GM10266 (cell line): Measurements from ENCODE around the gene AUNIP.
A peak's percentile ranks its signal among the peaks of the same experiment; 100 is the strongest.

Experiments
- DNase-seq: peaks from one replicate; pipeline ENCODE4 v3.0.0; 2012; ENCODE audit errors: extremely low spot score
- CTCF ChIP-seq: IDR thresholded peaks from 2 replicates; pipeline ENCODE4 v1.5.1; 2012; ENCODE audit warnings: mild to moderate bottlenecking, low read depth; ENCODE audit not compliant: control insufficient read depth, insufficient read depth; ENCODE audit errors: missing control alignments

AUNIP gene

GRCh38 chr1:25808481-25809244 lies 50.6 kb downstream of the AUNIP start:
- no peak for TF ChIP-seq CTCF
- no peak for DNase-seq

- no peak for TF ChIP-seq CTCF
- DNase-seq = no peak
Observed at GRCh38 chr1:25807480-25808390, 51.5 kb downstream of the AUNIP start.

- no peak for TF ChIP-seq CTCF
- DNase-seq = no peak
Observed at GRCh38 chr1:25806418-25806817, 52.8 kb downstream of the AUNIP start.

- no peak for TF ChIP-seq CTCF
- no peak for DNase-seq
Observed at GRCh38 chr1:25805863-25806225, 53.4 kb downstream of the AUNIP start.

- no peak for DNase-seq
- TF ChIP-seq CTCF = no peak
Observed at GRCh38 chr1:25804964-25805862, 54.0 kb downstream of the AUNIP start.

- DNase-seq = peak; percentile 73
- no peak for TF ChIP-seq CTCF
Observed at GRCh38 chr1:25804244-25804963, 54.9 kb downstream of the AUNIP start.
